Naive B cell (primary cell): ENCODE results near the gene NFATC3. TPM values are rescaled to one million over a fixed set of nuclear protein-coding genes. Genes with fewer than 3 reads are reported as not detected.
"Not testable (repeated sequence)": the region's sequence is repeated elsewhere in the genome, so short reads cannot be mapped to it uniquely, and the experiment has no call there.

Experiments
- ATAC-seq, 2 donors: fragments of 150-1000 bp; cut with Tn5 transposase; 2 replicates each; pipeline ENCODE4 v1.10.0; 2021; ENCODE audit warnings: low read depth in 2 of 2, mild to moderate bottlenecking in 2 of 2, moderate library complexity in 2 of 2
- DNase-seq: peaks from one replicate; pipeline ENCODE4 v3.0.0; 2022
- H3K27ac Mint-ChIP-seq, 6 donors: one replicate each; pipeline ENCODE4 v1.8.0; 2020 to 2022; ENCODE audit warnings: mild to moderate bottlenecking in 6 of 6, mixed read lengths in 6 of 6, moderate library complexity in 5 of 6, inconsistent platforms in 2 of 6
- H3K27me3 Mint-ChIP-seq, 3 donors: one replicate each; pipeline ENCODE4 v1.8.0; 2021 to 2022; ENCODE audit warnings: mixed read lengths in 3 of 3, mild to moderate bottlenecking in 1 of 3
- H3K36me3 Mint-ChIP-seq, 2 donors: one replicate each; pipeline ENCODE4 v1.8.0; 2020 to 2022; ENCODE audit warnings: mixed read lengths in 2 of 2, inconsistent platforms in 1 of 2, mild to moderate bottlenecking in 1 of 2
- H3K4me1 Mint-ChIP-seq, 3 donors: one replicate each; pipeline ENCODE4 v1.8.0; 2020 to 2022; ENCODE audit warnings: mixed read lengths in 3 of 3, inconsistent platforms in 1 of 3, mild to moderate bottlenecking in 1 of 3, moderate library complexity in 1 of 3
- H3K4me3 Mint-ChIP-seq, 8 donors: one replicate each; pipeline ENCODE4 v1.8.0; 2020 to 2022; ENCODE audit warnings: mild to moderate bottlenecking in 8 of 8, mixed read lengths in 8 of 8, moderate library complexity in 8 of 8, inconsistent platforms in 2 of 8
- H3K9me3 Mint-ChIP-seq, 7 donors: one replicate each; pipeline ENCODE4 v1.8.0; 2020 to 2022; ENCODE audit warnings: mixed read lengths in 7 of 7, mild to moderate bottlenecking in 5 of 7, inconsistent platforms in 2 of 7, moderate library complexity in 1 of 7
- polyA plus RNA-seq, 6 donors: library from polyadenylated mRNA; unstranded; fragments of 300-500 nt; fragmentation: Illumina TruSeq; gene quantifications; one replicate each; pipeline ENCODE4 v1.2.3, GENCODE V29; 2021; ENCODE audit warnings: low read depth in 6 of 6

The NFATC3 gene
- polyA plus RNA-seq, 6 donors from 2014 or later, result 74.8 to 147 (median 96.7) TPM

DNA sequence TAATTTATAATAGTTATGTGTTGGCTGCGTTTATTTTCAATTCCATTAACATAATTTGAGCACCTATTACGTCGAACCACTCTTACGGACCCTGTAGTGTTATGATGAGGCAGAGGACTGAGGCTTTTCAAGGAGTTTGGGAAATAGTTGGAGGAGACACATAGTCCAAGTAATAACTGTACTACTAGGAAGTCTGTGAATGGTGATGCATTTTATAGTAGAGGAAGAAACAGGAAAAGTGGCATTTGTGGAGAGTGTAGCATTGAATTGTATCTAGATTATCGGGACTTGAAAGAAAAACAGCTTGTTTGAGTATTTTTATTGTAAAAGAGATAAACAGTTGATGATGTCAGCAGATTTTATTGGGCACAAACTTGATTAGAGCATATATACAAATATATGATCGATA is 1.7 kb downstream of the NFATC3 start:
- H3K27ac Mint-ChIP-seq, result peak overlapping the region; percentile 30 to 98 (median 74)
- ATAC-seq, result no peak

GRCh38 chr16:68087688-68088087 is 2.5 kb downstream of the NFATC3 start:
- no peak for ATAC-seq
- no peaks in the 10 kb centered on the region for H3K9me3 Mint-ChIP-seq
- H3K4me1 Mint-ChIP-seq, result peaks cover 55 to 67% (median 67%) of the 10 kb centered on the region in 3 donors
- H3K36me3 Mint-ChIP-seq, result no peaks in the 10 kb centered on the region
- peak overlapping the region; percentile 30 to 99 (median 88) for H3K4me3 Mint-ChIP-seq
- no peak for DNase-seq
- no peaks in the 10 kb centered on the region for H3K27me3 Mint-ChIP-seq
- H3K27ac Mint-ChIP-seq, result peak overlapping the region in 2 of 6 donors; percentile 54 to 86

More for the DNA sequence above, 1.7 kb downstream of the NFATC3 start:
- H3K4me1 Mint-ChIP-seq, result peaks cover 62 to 69% (median 67%) of the 10 kb centered on the region in 3 donors
- no peaks in the 10 kb centered on the region for H3K36me3 Mint-ChIP-seq
- peak overlapping the region; percentile 87 to 99 (median 95) for H3K4me3 Mint-ChIP-seq
- DNase-seq, result no peak
- H3K9me3 Mint-ChIP-seq, result no peaks in the 10 kb centered on the region
- no peaks in the 10 kb centered on the region for H3K27me3 Mint-ChIP-seq

- Mint-ChIP-seq H3K4me1 (peaks cover 52 to 67% (median 65%) of the 10 kb centered on the region in 3 donors), H3K9me3 (no peaks in the 10 kb centered on the region), H3K4me3 (peak overlapping the region; percentile 42 to 99 (median 84)), H3K27me3 (no peaks in the 10 kb centered on the region), H3K36me3 (no peaks in the 10 kb centered on the region), H3K27ac (peak overlapping the region; percentile 30 to 86 (median 64))
- DNase-seq (no peak), ATAC-seq (no peak)
Measured at GRCh38 chr16:68088130-68088972, 3.2 kb downstream of the NFATC3 start.

DNA sequence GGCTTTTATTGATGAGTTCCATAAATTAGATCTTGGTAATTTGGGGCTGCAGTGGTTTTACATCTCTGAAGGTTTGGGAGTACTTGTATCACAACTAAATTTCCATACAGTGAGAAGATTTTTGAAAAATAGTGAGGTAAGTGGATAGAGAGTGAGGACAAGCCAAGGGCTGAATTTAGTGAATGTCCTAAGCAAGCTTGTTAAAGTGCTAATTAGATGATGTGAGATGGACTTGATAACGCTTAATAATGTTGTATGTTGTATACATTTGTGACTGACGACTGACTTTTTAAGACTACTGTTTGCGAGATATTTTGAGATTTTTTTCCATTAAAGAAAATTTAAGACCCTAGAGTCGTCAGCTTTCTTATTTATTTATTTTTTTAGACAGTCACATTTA is 3.9 kb downstream of the NFATC3 start:
- peaks cover 49 to 67% (median 65%) of the 10 kb centered on the region in 3 donors for H3K4me1 Mint-ChIP-seq
- no peaks in the 10 kb centered on the region for H3K27me3 Mint-ChIP-seq
- H3K4me3 Mint-ChIP-seq, result peak overlapping the region; percentile 42 to 92 (median 82)
- H3K9me3 Mint-ChIP-seq, result no peaks in the 10 kb centered on the region
- ATAC-seq (no peak), DNase-seq (no peak)
- peak overlapping the region; percentile 30 to 77 (median 64) for H3K27ac Mint-ChIP-seq
- H3K36me3 Mint-ChIP-seq, result no peaks in the 10 kb centered on the region

DNA sequence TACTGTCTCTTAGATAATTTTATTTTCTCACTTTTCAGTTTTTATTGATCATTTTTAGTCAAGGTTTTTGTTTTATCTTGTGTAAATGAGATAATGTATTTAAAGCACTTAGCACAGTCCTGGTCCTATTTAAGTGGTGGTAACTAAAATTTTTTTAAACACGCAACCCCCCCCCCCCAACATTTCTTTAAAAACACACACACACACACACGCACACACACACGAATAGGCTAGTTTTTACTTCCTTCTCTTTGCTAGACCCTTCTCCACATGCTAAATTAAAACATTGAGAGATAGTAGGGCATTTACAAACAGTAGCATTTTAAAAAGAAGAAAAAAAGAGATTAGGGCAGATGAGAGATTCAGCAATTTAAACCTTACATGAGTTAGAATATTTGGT is 5.0 kb downstream of the NFATC3 start:
- Mint-ChIP-seq H3K36me3 (no peaks in the 10 kb centered on the region), H3K27ac (peak overlapping the region in 5 of 6 donors; percentile 77 to 97 (median 90)), H3K4me3 (peak overlapping the region; percentile 78 to 92 (median 84)), H3K4me1 (peaks cover 54 to 74% (median 71%) of the 10 kb centered on the region in 3 donors), H3K27me3 (no peaks in the 10 kb centered on the region), H3K9me3 (no peaks in the 10 kb centered on the region)
- DNase-seq (peak; percentile 32), ATAC-seq (no peak)

GRCh38 chr16:68090533-68090932 is 5.4 kb downstream of the NFATC3 start:
- peak overlapping the region; percentile 78 to 92 (median 84) for H3K4me3 Mint-ChIP-seq
- H3K9me3 Mint-ChIP-seq, result no peaks in the 10 kb centered on the region
- H3K27me3 Mint-ChIP-seq, result no peaks in the 10 kb centered on the region
- H3K27ac Mint-ChIP-seq, result peak overlapping the region; percentile 53 to 97 (median 92)
- peak; percentile 41 to 48 for ATAC-seq
- no peak for DNase-seq
- no peaks in the 10 kb centered on the region for H3K36me3 Mint-ChIP-seq
- peaks cover 56 to 77% (median 74%) of the 10 kb centered on the region in 3 donors for H3K4me1 Mint-ChIP-seq

DNA sequence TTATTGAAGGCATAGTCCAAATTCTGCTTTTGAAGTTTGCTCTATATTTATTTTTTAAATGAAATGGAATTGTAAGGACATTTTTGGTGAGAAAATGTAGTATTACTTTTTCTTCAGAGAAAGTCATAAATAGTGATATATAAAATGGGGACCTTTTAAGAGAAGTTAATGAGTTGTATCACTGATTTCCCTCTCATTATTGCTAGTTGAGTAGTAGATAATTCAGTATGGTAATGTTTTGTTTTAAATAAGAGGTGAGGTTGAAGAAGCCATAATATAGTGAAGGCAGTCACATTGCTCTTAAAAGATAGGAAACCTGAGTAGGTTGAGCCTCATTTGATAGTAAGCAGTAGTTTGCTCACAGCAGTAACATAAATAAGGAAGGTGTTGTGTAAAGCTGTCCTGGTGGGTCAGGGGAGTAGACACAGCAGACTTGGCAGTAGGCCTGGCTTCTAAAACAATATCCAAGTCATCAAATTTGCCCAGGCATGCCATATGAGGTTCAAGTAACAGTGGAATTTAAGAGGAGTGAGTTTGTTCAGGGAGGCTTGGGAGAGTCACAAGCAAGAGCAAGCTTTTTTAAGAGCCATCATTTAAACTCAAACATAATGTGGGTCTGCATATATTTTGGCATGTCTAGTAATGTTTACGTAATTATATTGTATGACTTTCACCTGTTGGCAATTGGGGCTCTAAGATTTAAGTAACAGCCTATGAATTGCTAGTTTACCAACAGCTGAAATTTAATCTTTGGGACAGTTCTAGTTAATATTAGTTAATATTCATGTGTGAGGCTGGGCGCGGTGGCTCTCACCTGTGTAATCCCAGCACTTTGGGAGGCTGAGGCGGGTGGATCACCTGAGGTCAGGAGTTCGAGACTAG is 6.5 kb downstream of the NFATC3 start:
- Mint-ChIP-seq H3K36me3 (no peaks in the 10 kb centered on the region), H3K27ac (peak overlapping the region; percentile 58 to 95 (median 82)), H3K4me1 (peaks cover 62 to 86% (median 84%) of the 10 kb centered on the region in 3 donors), H3K4me3 (peak overlapping the region; percentile 39 to 83 (median 74)), H3K27me3 (no peaks in the 10 kb centered on the region), H3K9me3 (no peaks in the 10 kb centered on the region)
- ATAC-seq, result no peak
- DNase-seq, result no peak

GRCh38 chr16:68092275-68092674 is 7.1 kb downstream of the NFATC3 start:
- H3K27ac Mint-ChIP-seq, result peak overlapping the region; percentile 18 to 95 (median 69)
- not testable (repeated sequence) for H3K27me3 Mint-ChIP-seq, ATAC-seq, H3K9me3 Mint-ChIP-seq, DNase-seq, H3K36me3 Mint-ChIP-seq
- peak overlapping the region in 7 of 8 donors; percentile 3 to 78 (median 62) for H3K4me3 Mint-ChIP-seq
- H3K4me1 Mint-ChIP-seq, result peaks cover 63 to 87% (median 86%) of the 10 kb centered on the region in 3 donors

DNA sequence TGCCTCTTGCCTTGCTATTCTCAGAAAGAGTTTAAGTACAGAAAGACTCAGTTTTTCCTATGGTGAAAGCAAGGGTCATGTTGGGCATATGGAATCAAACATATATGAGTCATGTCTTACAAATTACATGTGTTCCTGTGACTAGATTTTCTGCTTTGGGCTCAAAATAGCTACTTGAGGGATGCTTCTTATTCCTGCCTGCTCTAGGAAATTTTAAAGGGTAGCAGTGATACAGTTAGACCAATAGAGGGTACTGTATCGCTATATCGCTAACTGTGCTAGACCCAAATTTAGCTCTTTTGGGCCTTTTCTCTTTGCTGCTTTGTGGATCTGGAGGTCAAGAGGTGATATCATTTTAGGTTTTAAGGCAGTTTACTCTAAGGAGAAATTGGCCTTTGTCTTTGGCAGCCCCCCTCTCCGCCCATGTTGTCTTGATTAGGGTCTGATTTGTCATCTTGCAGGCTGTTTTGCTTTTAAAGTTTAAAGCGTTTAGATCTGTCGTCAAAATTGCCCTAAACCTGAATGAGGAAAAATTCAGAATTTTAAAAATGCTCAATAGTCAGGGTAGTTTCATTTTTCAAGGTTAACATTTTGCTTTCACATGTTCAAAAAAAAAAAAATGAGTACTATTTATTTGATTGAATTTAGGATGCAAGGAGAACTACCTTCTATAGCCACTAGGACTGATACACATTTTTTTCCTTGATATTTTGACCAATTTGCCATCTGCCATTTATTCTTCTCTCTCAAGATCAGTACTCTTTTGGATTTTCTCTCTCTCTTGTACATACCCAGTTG is 8.8 kb downstream of the NFATC3 start:
- Mint-ChIP-seq H3K9me3 (no peaks in the 10 kb centered on the region), H3K36me3 (no peaks in the 10 kb centered on the region), H3K4me1 (peaks cover 65 to 91% (median 90%) of the 10 kb centered on the region in 3 donors), H3K4me3 (peak overlapping the region in 6 of 8 donors; percentile 17 to 60 (median 42)), H3K27me3 (no peaks in the 10 kb centered on the region), H3K27ac (peak overlapping the region; percentile 46 to 91 (median 83))
- ATAC-seq (peak; percentile 64 to 72), DNase-seq (no peak)

GRCh38 chr16:68094614-68094934 is 9.4 kb downstream of the NFATC3 start:
- H3K4me3 Mint-ChIP-seq, result peak overlapping the region in 3 of 8 donors; percentile 51 to 75 (median 70)
- peak overlapping the region in 4 of 6 donors; percentile 80 to 91 (median 88) for H3K27ac Mint-ChIP-seq
- H3K36me3 Mint-ChIP-seq, result no peaks in the 10 kb centered on the region
- no peak for ATAC-seq
- no peaks in the 10 kb centered on the region for H3K9me3 Mint-ChIP-seq
- no peaks in the 10 kb centered on the region for H3K27me3 Mint-ChIP-seq
- H3K4me1 Mint-ChIP-seq, result peaks cover 62 to 88% (median 87%) of the 10 kb centered on the region in 3 donors
- DNase-seq, result no peak

DNA sequence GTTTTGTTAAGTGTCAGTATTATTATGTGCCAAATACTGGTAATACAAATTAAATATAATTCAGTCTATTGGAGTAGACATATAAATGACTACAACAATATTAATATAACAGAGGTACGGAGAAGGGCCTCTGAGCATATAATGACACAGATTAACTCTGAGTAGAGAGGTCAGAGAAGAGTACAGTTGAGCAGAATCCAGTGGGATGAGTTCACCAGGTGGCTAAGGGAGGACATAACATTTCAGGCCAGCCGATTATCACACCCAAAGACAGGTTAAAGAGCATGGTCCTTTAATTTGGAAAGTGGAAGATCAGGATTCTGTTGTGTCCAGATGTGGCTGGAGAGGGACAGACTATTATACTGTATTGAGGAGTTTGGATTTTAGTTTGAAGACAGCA is 11.3 kb downstream of the NFATC3 start:
- Mint-ChIP-seq H3K36me3 (no peaks in the 10 kb centered on the region), H3K9me3 (no peaks in the 10 kb centered on the region), H3K27me3 (no peaks in the 10 kb centered on the region), H3K27ac (peak overlapping the region in 5 of 6 donors; percentile 14 to 67 (median 49)), H3K4me3 (peak overlapping the region in 1 of 8 donors; percentile 48), H3K4me1 (peaks cover 54 to 88% (median 79%) of the 10 kb centered on the region in 3 donors)
- ATAC-seq, result no peak
- no peak for DNase-seq

GRCh38 chr16:68097088-68097487 is 11.9 kb downstream of the NFATC3 start:
- peaks cover 54 to 88% (median 79%) of the 10 kb centered on the region in 3 donors for H3K4me1 Mint-ChIP-seq
- peak overlapping the region in 3 of 8 donors; percentile 11 to 29 (median 14) for H3K4me3 Mint-ChIP-seq
- ATAC-seq (no peak), DNase-seq (no peak)
- H3K27ac Mint-ChIP-seq, result peak overlapping the region in 5 of 6 donors; percentile 0 to 67 (median 58)
- H3K9me3 Mint-ChIP-seq, result no peaks in the 10 kb centered on the region
- no peaks in the 10 kb centered on the region for H3K27me3 Mint-ChIP-seq
- H3K36me3 Mint-ChIP-seq, result peaks cover 0 to 2% of the 10 kb centered on the region in 2 donors
